K562 (cell line): Measurements from ENCODE around the gene DDX23. TPM values are rescaled to one million over a fixed set of nuclear protein-coding genes. Genes with fewer than 3 reads are reported as not detected.

ENCODE experiments used
- ARNT ChIP-seq, 2 experiments: fragments of 450-650 bp; IDR thresholded peaks; 2 replicates each; pipeline ENCODE4 v1.6.1; 2016; ENCODE audit warnings: mild to moderate bottlenecking in 1 of 2
- BCL6 ChIP-seq: fragments of 250-450 bp; sonication (Bioruptor Pico); IDR thresholded peaks from 2 replicates; pipeline ENCODE4 v1.4.0; 2020
- BRF1 ChIP-seq: IDR thresholded peaks from 3 replicates; pipeline ENCODE4 v1.6.1; 2011; ENCODE audit warnings: borderline replicate concordance, mild to moderate bottlenecking; ENCODE audit not compliant: insufficient read length; ENCODE audit errors: extremely low read depth
- CREBBP ChIP-seq: IDR thresholded peaks from one replicate; pipeline ENCODE4 v1.6.1; 2012; ENCODE audit warnings: low read depth, mild to moderate bottlenecking, control low read depth, inconsistent platforms, low read length
- FOXK2 ChIP-seq, 2 experiments: fragments of 450-650 bp; IDR thresholded peaks in 1 of 2; conservative IDR thresholded peaks in 1 of 2; 2 replicates each; pipeline ENCODE4 v1.6.1; 2016; ENCODE audit warnings: low read depth in 2 of 2, mild to moderate bottlenecking in 1 of 2
- IRF2 ChIP-seq: sonication (generic); formaldehyde crosslinking; IDR thresholded peaks from 2 replicates; pipeline ENCODE4 v1.8.1; 2022; ENCODE audit warnings: mild to moderate bottlenecking, missing genetic modification reagents
- POLR3A ChIP-seq: IDR thresholded peaks from 2 replicates; pipeline ENCODE4 v1.6.1; 2011; ENCODE audit warnings: borderline replicate concordance, mild to moderate bottlenecking, moderate library complexity; ENCODE audit not compliant: insufficient read length, insufficient read depth; ENCODE audit errors: extremely low read depth
- ZBTB11 ChIP-seq, 3 experiments: fragments of 200-800 bp in 1 of 3; fragments of 250-450 bp in 1 of 3; fragments of 450-650 bp in 1 of 3; sonication (Bioruptor Pico) in 1 of 3; sonication (Bioruptor generic) in 1 of 3; formaldehyde crosslinking in 1 of 3; IDR thresholded peaks; 2 replicates each; pipeline versions ENCODE4 v1.6.1 to v1.8.0; 2016 to 2022; ENCODE audit warnings: mild to moderate bottlenecking in 2 of 3, missing genetic modification characterization in 2 of 3, missing compliant biosample characterization in 1 of 3, moderate library complexity in 1 of 3
- ZBTB8A ChIP-seq: fragments of 450-650 bp; IDR thresholded peaks from 2 replicates; pipeline ENCODE4 v1.6.1; 2018; ENCODE audit warnings: mild to moderate bottlenecking, moderate library complexity; ENCODE audit not compliant: partially characterized antibody
- polyA plus RNA-seq, 8 experiments: library from polyadenylated mRNA; depleted of rRNA in 4 of 8; stranded (reverse) in 5 of 8; unstranded in 3 of 8; fragments of >200 nt; fragmentation: Nextera tagmentation in 2 of 8; fragmentation: Illumina TruSeq in 1 of 8; extraction: Ambion mirVana in 2 of 8; extraction: Trizol in 1 of 8; gene quantifications; 2 replicates each; pipeline versions ENCODE4 v1.2.1 to v1.2.3, GENCODE V29; 2011 to 2014; ENCODE audit warnings: inconsistent platforms in 1 of 8, missing spikeins in 1 of 8
- total RNA-seq, 7 experiments: library from RNA; depleted of rRNA in 6 of 7; stranded (reverse); fragments of >200 nt in 6 of 7; fragmentation: Illumina TruSeq in 2 of 7; extraction: Trizol in 2 of 7; gene quantifications; 2 replicates each; pipeline versions ENCODE4 v1.2.1 to v1.2.3, GENCODE V29; 2011 to 2021; ENCODE audit warnings: low replicate concordance in 1 of 7
- TF ChIP-seq, protein P1 (sequence below): fragments of 450-650 bp; IDR thresholded peaks from 2 replicates; pipeline ENCODE4 v1.7.0; 2016; ENCODE audit warnings: borderline replicate concordance
- TF ChIP-seq, protein P2 (sequence below): fragments of 250-450 bp; sonication (Bioruptor Pico); IDR thresholded peaks from 2 replicates; pipeline ENCODE4 v1.8.0; 2021; ENCODE audit warnings: moderate library complexity, mild to moderate bottlenecking, inconsistent platforms
- TF ChIP-seq, protein P3 (sequence below): fragments of 450-650 bp; IDR thresholded peaks from 2 replicates; pipeline ENCODE4 v1.7.1; 2018; ENCODE audit warnings: mild to moderate bottlenecking, low read depth; ENCODE audit not compliant: partially characterized antibody
- TF ChIP-seq, protein P4 (sequence below): fragments of 450-650 bp; IDR thresholded peaks from 2 replicates; pipeline ENCODE4 v1.6.1; 2016; ENCODE audit warnings: low read depth, mild to moderate bottlenecking, moderate library complexity
- TF ChIP-seq, protein P5 (sequence below), 3 experiments: fragments of 200-800 bp in 1 of 3; sonication (Bioruptor generic) in 1 of 3; sonication (generic) in 1 of 3; formaldehyde crosslinking in 1 of 3; IDR thresholded peaks; 2 replicates each; pipeline versions ENCODE4 v1.6.1 to v1.8.0; 2016 to 2022; ENCODE audit warnings: mild to moderate bottlenecking in 2 of 3, missing compliant biosample characterization in 2 of 3, missing genetic modification characterization in 2 of 3, missing genetic modification reagents in 1 of 3

DDX23 gene
- total and polyA plus RNA-seq, 9 of the 15 experiments (the other 6 are each of a cell fraction or from before 2014, with no cell fraction given): 32.4 to 138 (median 104) TPM

- TF ChIP-seq, protein P1, sequence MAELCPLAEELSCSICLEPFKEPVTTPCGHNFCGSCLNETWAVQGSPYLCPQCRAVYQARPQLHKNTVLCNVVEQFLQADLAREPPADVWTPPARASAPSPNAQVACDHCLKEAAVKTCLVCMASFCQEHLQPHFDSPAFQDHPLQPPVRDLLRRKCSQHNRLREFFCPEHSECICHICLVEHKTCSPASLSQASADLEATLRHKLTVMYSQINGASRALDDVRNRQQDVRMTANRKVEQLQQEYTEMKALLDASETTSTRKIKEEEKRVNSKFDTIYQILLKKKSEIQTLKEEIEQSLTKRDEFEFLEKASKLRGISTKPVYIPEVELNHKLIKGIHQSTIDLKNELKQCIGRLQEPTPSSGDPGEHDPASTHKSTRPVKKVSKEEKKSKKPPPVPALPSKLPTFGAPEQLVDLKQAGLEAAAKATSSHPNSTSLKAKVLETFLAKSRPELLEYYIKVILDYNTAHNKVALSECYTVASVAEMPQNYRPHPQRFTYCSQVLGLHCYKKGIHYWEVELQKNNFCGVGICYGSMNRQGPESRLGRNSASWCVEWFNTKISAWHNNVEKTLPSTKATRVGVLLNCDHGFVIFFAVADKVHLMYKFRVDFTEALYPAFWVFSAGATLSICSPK: no peak
- TF ChIP-seq IRF2 (CRISPR knock-in tag) (no peak), FOXK2 (conservative IDR thresholded peaks at IDR 0.05 in 1 of 2, IDR thresholded peaks at IDR 0.05 in 1 of 2; ENCODE audit: low read depth in 2 of 2) (no peak), ARNT (IDR thresholded peaks at IDR 0.05) (no peak), CREBBP (no peak), BRF1 (no peak), ZBTB11 (CRISPR knock-in tag; IDR thresholded peaks at IDR 0.05) (no peak), ZBTB8A (no peak), BCL6 (CRISPR knock-in tag) (no peak), POLR3A (no peak)
- TF ChIP-seq, protein P2, sequence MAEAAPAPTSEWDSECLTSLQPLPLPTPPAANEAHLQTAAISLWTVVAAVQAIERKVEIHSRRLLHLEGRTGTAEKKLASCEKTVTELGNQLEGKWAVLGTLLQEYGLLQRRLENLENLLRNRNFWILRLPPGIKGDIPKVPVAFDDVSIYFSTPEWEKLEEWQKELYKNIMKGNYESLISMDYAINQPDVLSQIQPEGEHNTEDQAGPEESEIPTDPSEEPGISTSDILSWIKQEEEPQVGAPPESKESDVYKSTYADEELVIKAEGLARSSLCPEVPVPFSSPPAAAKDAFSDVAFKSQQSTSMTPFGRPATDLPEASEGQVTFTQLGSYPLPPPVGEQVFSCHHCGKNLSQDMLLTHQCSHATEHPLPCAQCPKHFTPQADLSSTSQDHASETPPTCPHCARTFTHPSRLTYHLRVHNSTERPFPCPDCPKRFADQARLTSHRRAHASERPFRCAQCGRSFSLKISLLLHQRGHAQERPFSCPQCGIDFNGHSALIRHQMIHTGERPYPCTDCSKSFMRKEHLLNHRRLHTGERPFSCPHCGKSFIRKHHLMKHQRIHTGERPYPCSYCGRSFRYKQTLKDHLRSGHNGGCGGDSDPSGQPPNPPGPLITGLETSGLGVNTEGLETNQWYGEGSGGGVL (CRISPR knock-in tag): no peak
- TF ChIP-seq, protein P3, sequence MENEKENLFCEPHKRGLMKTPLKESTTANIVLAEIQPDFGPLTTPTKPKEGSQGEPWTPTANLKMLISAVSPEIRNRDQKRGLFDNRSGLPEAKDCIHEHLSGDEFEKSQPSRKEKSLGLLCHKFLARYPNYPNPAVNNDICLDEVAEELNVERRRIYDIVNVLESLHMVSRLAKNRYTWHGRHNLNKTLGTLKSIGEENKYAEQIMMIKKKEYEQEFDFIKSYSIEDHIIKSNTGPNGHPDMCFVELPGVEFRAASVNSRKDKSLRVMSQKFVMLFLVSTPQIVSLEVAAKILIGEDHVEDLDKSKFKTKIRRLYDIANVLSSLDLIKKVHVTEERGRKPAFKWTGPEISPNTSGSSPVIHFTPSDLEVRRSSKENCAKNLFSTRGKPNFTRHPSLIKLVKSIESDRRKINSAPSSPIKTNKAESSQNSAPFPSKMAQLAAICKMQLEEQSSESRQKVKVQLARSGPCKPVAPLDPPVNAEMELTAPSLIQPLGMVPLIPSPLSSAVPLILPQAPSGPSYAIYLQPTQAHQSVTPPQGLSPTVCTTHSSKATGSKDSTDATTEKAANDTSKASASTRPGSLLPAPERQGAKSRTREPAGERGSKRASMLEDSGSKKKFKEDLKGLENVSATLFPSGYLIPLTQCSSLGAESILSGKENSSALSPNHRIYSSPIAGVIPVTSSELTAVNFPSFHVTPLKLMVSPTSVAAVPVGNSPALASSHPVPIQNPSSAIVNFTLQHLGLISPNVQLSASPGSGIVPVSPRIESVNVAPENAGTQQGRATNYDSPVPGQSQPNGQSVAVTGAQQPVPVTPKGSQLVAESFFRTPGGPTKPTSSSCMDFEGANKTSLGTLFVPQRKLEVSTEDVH: no peak
- TF ChIP-seq, protein P4, sequence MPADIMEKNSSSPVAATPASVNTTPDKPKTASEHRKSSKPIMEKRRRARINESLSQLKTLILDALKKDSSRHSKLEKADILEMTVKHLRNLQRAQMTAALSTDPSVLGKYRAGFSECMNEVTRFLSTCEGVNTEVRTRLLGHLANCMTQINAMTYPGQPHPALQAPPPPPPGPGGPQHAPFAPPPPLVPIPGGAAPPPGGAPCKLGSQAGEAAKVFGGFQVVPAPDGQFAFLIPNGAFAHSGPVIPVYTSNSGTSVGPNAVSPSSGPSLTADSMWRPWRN: no peak
- TF ChIP-seq, protein P5, sequence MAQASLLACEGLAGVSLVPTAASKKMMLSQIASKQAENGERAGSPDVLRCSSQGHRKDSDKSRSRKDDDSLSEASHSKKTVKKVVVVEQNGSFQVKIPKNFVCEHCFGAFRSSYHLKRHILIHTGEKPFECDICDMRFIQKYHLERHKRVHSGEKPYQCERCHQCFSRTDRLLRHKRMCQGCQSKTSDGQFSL (CRISPR knock-in tag; IDR thresholded peaks at IDR 0.05): peak; percentile 75; the same call in 1 of the 2 replicates
- TF ChIP-seq, protein P5 (tag; IDR thresholded peaks at IDR 0.05): no peak
Measured at GRCh38 chr12:48779869-48780268, 72.1 kb downstream of the DDX23 start (continued).
